ENCODE data around the gene TST.

DNA sequence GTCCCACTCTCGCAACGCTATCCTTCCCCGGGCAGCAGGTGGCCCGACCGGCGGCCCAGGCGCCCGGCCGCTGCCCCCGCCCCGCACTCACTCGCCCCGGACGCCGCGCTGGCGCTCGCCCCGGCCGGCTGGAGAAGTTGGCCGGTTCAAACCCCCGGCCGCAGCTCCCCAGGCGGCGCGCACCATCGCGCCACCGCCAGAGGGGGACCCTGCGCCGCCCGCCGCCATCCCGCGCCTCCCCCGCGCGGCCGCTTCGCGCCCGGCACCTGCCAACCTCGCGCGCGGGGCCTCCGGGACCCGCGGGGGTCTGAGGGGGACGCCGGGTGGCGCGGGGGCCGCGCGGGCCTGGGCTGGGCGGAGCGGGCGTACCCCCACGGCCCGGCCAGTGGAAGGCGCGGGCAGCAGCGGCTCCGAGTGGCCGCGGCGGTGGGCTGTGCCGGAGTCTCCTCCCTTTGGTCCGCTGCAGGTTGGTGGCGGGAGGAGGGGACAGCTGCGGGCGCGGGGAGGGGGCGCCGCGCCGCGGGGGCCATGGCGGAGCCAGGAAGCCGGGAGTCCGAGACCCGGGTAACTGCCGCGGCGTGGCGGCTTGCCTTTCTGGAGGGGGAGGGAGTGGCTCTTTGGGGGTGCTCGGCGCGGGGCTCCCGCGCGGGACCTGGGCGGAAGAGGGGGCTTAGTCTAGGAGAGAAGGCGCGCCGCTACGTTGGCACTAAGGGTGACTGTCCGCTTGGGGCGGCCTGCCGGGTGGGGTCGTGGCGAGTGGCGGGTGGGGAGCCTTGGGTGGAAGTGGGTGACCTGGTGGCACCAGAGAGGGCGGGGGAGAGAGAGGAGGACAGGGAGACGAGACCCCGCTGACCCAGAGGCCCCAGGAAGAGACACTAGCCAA is at the start of gene TST, which contains the start of gene MPST:
- TF ChIP-seq, protein P1, sequence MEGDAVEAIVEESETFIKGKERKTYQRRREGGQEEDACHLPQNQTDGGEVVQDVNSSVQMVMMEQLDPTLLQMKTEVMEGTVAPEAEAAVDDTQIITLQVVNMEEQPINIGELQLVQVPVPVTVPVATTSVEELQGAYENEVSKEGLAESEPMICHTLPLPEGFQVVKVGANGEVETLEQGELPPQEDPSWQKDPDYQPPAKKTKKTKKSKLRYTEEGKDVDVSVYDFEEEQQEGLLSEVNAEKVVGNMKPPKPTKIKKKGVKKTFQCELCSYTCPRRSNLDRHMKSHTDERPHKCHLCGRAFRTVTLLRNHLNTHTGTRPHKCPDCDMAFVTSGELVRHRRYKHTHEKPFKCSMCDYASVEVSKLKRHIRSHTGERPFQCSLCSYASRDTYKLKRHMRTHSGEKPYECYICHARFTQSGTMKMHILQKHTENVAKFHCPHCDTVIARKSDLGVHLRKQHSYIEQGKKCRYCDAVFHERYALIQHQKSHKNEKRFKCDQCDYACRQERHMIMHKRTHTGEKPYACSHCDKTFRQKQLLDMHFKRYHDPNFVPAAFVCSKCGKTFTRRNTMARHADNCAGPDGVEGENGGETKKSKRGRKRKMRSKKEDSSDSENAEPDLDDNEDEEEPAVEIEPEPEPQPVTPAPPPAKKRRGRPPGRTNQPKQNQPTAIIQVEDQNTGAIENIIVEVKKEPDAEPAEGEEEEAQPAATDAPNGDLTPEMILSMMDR (IDR thresholded peaks at IDR 0.05) = peak in 3 of 6 experiments; percentile 53 to 71 (median 69)
- TF ChIP-seq POLR2A (IDR thresholded peaks at IDR 0.05) = peak in 2 of 4 donors; percentile 62 to 63

Data from esophagus squamous epithelium (tissue), 4 donors.